Small intestine (tissue), 7 donors: ENCODE results near the gene STT3B. TPM values are rescaled to one million over a fixed set of nuclear protein-coding genes. Genes with fewer than 3 reads are reported as not detected.

Source experiments
- DNase-seq, 2 donors: peaks; one replicate each; pipeline versions ENCODE4 v3.0.0 to v3.0.0-alpha.2; 2013
- FAIRE-seq: peaks from 2 replicates; lab custom pipeline; 2012; peaks lifted over from hg19 to GRCh38; lab: Jason Lieb, UNC
- H3K27ac ChIP-seq, 3 donors: one replicate each; pipeline ENCODE4 v1.5.1; 2013; ENCODE audit warnings: low read length in 2 of 3, mild to moderate bottlenecking in 2 of 3, control low read depth in 1 of 3, inconsistent platforms in 1 of 3, low read depth in 1 of 3, moderate library complexity in 1 of 3
- H3K27me3 ChIP-seq, 3 donors: one replicate each; pipeline ENCODE4 v1.6.1; 2013; ENCODE audit warnings: low read length in 3 of 3, inconsistent platforms in 1 of 3; ENCODE audit not compliant: control insufficient read depth in 3 of 3, insufficient read depth in 3 of 3
- H3K36me3 ChIP-seq, 3 donors: one replicate each; pipeline ENCODE4 v1.6.1; 2013; ENCODE audit warnings: low read length in 3 of 3, inconsistent platforms in 1 of 3, low read depth in 1 of 3, mild to moderate bottlenecking in 1 of 3, moderate library complexity in 1 of 3; ENCODE audit not compliant: control insufficient read depth in 3 of 3, insufficient read depth in 2 of 3
- H3K4me1 ChIP-seq, 3 donors: one replicate each; pipeline ENCODE4 v1.6.1; 2013; ENCODE audit warnings: low read length in 2 of 3, inconsistent platforms in 1 of 3, low read depth in 1 of 3, mild to moderate bottlenecking in 1 of 3, moderate library complexity in 1 of 3; ENCODE audit not compliant: control insufficient read depth in 3 of 3, insufficient read depth in 2 of 3
- H3K4me3 ChIP-seq, 3 donors: one replicate each; pipeline ENCODE4 v1.5.1; 2013; ENCODE audit warnings: low read length in 3 of 3, control low read depth in 1 of 3, inconsistent platforms in 1 of 3, low read depth in 1 of 3, mild to moderate bottlenecking in 1 of 3, moderate library complexity in 1 of 3
- H3K9me3 ChIP-seq, 2 donors: one replicate each; pipeline ENCODE4 v1.6.1; 2013; ENCODE audit warnings: low read depth in 1 of 2, low read length in 1 of 2; ENCODE audit not compliant: control insufficient read depth in 2 of 2, insufficient read depth in 1 of 2
- WGBS, 3 donors: extraction: QIAGEN DNeasy Blood & Tissue Kit; methylation state at CpG; one replicate each; pipeline ENCODE4 v1.1.7; 2013; 5-methylcytosine and 5-hydroxymethylcytosine counted together
- polyA plus RNA-seq, 4 donors: library from polyadenylated mRNA; stranded (reverse) in 3 of 4; unstranded in 1 of 4; fragments of 200-250 nt in 3 of 4; fragments of 120-200 nt in 1 of 4; gene quantifications; one replicate each; pipeline versions ENCODE4 v1.2.1 to v1.2.3, GENCODE V29; 2013
- donor health status: healthy with polysubstance abuse.
- donor health status: control.
- donor health status: control.
- donor health status: Bipolar disorder and iron deficiency.
- donor health status: healthy.

The STT3B gene
- polyA plus RNA-seq, 4 donors: 22.2 to 139 (median 51.4) TPM

GRCh38 chr3:31576521-31576920 is 43.8 kb downstream of the STT3B start:
- H3K27ac ChIP-seq: no peak overlapping the region
- DNase-seq: no peak
- FAIRE-seq: no peak
- H3K27me3 ChIP-seq: no peaks in the 10 kb centered on the region
- peaks cover 0 to 2% (median 0%) of the 10 kb centered on the region in 3 donors for H3K36me3 ChIP-seq
- no peak overlapping the region for H3K4me3 ChIP-seq
- 33 to 82% (median 47%) methylated on average over 1 of the region's 1 CpG for WGBS, 3 donors
- H3K4me1 ChIP-seq: peaks cover 0 to 5% (median 2%) of the 10 kb centered on the region in 3 donors
- no peaks in the 10 kb centered on the region for H3K9me3 ChIP-seq

GRCh38 chr3:31577232-31577631 is 44.5 kb downstream of the STT3B start:
- DNase-seq (no peak), FAIRE-seq (no peak)
- Histone ChIP-seq H3K36me3 (peaks cover 0 to 4% (median 2%) of the 10 kb centered on the region in 3 donors), H3K27me3 (no peaks in the 10 kb centered on the region), H3K9me3 (no peaks in the 10 kb centered on the region), H3K4me1 (peaks cover 0 to 5% (median 2%) of the 10 kb centered on the region in 3 donors), H3K27ac (no peak overlapping the region), H3K4me3 (no peak overlapping the region)

- DNase-seq: peak; percentile 59 to 82
- Histone ChIP-seq H3K4me3 (no peak overlapping the region), H3K27ac (peak overlapping the region in 1 of 3 donors; percentile 26), H3K27me3 (no peaks in the 10 kb centered on the region), H3K4me1 (peaks cover 0 to 5% (median 2%) of the 10 kb centered on the region in 3 donors), H3K36me3 (peaks cover 0 to 6% (median 4%) of the 10 kb centered on the region in 3 donors), H3K9me3 (no peaks in the 10 kb centered on the region)
- no peak for FAIRE-seq
- 24 to 64% (median 43%) methylated on average over 7 of the region's 7 CpGs for WGBS, 3 donors
Measured at GRCh38 chr3:31579828-31580227, 47.1 kb downstream of the STT3B start.

- no peaks in the 10 kb centered on the region for H3K27me3 ChIP-seq
- no peak overlapping the region for H3K4me3 ChIP-seq
- FAIRE-seq: no peak
- H3K36me3 ChIP-seq: peaks cover 0 to 6% (median 4%) of the 10 kb centered on the region in 3 donors
- WGBS, 3 donors: 78 to 85% (median 82%) methylated on average over 2 of the region's 2 CpGs
- DNase-seq: no peak
- H3K4me1 ChIP-seq: peaks cover 0 to 2% (median 2%) of the 10 kb centered on the region in 3 donors
- H3K27ac ChIP-seq: no peak overlapping the region
- no peaks in the 10 kb centered on the region for H3K9me3 ChIP-seq
Measured at GRCh38 chr3:31580645-31581044, 47.9 kb downstream of the STT3B start.

- 82 to 91% (median 90%) methylated on average over 2 of the region's 2 CpGs for WGBS, 3 donors
- H3K27me3 ChIP-seq: no peaks in the 10 kb centered on the region
- peaks cover 0 to 2% (median 2%) of the 10 kb centered on the region in 3 donors for H3K4me1 ChIP-seq
- FAIRE-seq (no peak), DNase-seq (no peak)
- H3K36me3 ChIP-seq: peaks cover 0 to 6% (median 6%) of the 10 kb centered on the region in 3 donors
- no peaks in the 10 kb centered on the region for H3K9me3 ChIP-seq
- no peak overlapping the region for H3K27ac ChIP-seq
- H3K4me3 ChIP-seq: no peak overlapping the region
Measured at GRCh38 chr3:31581660-31582059, 48.9 kb downstream of the STT3B start.

- Histone ChIP-seq H3K27me3 (no peaks in the 10 kb centered on the region), H3K4me1 (peaks cover 0 to 3% (median 0%) of the 10 kb centered on the region in 3 donors)
- FAIRE-seq: no peak
Measured at GRCh38 chr3:31589228-31589627, 56.5 kb downstream of the STT3B start.

GRCh38 chr3:31590650-31591049 is 57.9 kb downstream of the STT3B start:
- H3K36me3 ChIP-seq: peaks cover 0 to 14% (median 8%) of the 10 kb centered on the region in 3 donors
- DNase-seq: no peak

More at GRCh38 chr3:31589228-31589627, 56.5 kb downstream of the STT3B start:
- 98 to 100% (median 99%) methylated on average over 2 of the region's 2 CpGs for WGBS, 3 donors
- no peak overlapping the region for H3K4me3 ChIP-seq
- peaks cover 0 to 6% (median 4%) of the 10 kb centered on the region in 3 donors for H3K36me3 ChIP-seq
- peaks cover 0 to 6% of the 10 kb centered on the region in 2 donors for H3K9me3 ChIP-seq
- no peak overlapping the region for H3K27ac ChIP-seq
- DNase-seq: no peak

GRCh38 chr3:31592764-31593163 is 60.0 kb downstream of the STT3B start:
- WGBS, 3 donors: 57 to 77% (median 67%) methylated on average over 2 of the region's 2 CpGs
- Histone ChIP-seq H3K4me3 (no peak overlapping the region), H3K9me3 (peaks cover 0 to 6% of the 10 kb centered on the region in 2 donors), H3K4me1 (peaks cover 0 to 3% (median 2%) of the 10 kb centered on the region in 3 donors), H3K27ac (no peak overlapping the region), H3K36me3 (peaks cover 2 to 18% (median 6%) of the 10 kb centered on the region in 3 donors), H3K27me3 (no peaks in the 10 kb centered on the region)
- DNase-seq (peak; percentile 62 to 84), FAIRE-seq (no peak)

More at GRCh38 chr3:31590650-31591049, 57.9 kb downstream of the STT3B start:
- Histone ChIP-seq H3K4me1 (peaks cover 0 to 3% (median under 1%) of the 10 kb centered on the region in 3 donors), H3K27ac (no peak overlapping the region), H3K9me3 (peaks cover 0 to 6% of the 10 kb centered on the region in 2 donors), H3K27me3 (no peaks in the 10 kb centered on the region), H3K4me3 (no peak overlapping the region)
- WGBS, 3 donors: 81 to 97% (median 95%) methylated on average over 1 of the region's 1 CpG
- no peak for FAIRE-seq

- Histone ChIP-seq H3K27me3 (no peaks in the 10 kb centered on the region), H3K4me3 (no peak overlapping the region), H3K9me3 (peaks cover 0 to 6% of the 10 kb centered on the region in 2 donors), H3K36me3 (peaks cover 2 to 20% (median 6%) of the 10 kb centered on the region in 3 donors), H3K4me1 (peaks cover 0 to 3% (median 2%) of the 10 kb centered on the region in 3 donors), H3K27ac (no peak overlapping the region)
- FAIRE-seq: no peak
- WGBS, 3 donors: 74 to 88% (median 76%) methylated on average over 1 of the region's 1 CpG
- DNase-seq: no peak
Measured at GRCh38 chr3:31596176-31596575, 63.5 kb downstream of the STT3B start.
